Panc1 (cell line): ENCODE results near the gene CNTROB. TPM values are rescaled to one million over a fixed set of nuclear protein-coding genes. Genes with fewer than 3 reads are reported as not detected.

Experiments
- ATAC-seq: fragments of 200-7000 bp; cut with Tn5 transposase; 2 replicates; pipeline ENCODE4 v1.9.1; 2020; ENCODE audit warnings: mild to moderate bottlenecking, moderate library complexity
- BruUV-seq: library from RNA; stranded (reverse); fragments of 400-500 nt; replicated peaks from 2 replicates; lab custom pipeline; 2021; lab: Mats Ljungman, UMichigan
- CTCF ChIA-PET: fragments of 300-600 bp; sonication (Branson Sonifier 250); formaldehyde crosslinking; loops from one replicate; lab custom pipeline; 2022; ENCODE audit warnings: antibody characterized with exemption; lab: Charles Lee
- POLR2A ChIA-PET: fragments of 300-600 bp; sonication (Branson Sonifier 250); formaldehyde crosslinking; loops from one replicate; lab custom pipeline; 2022; ENCODE audit warnings: antibody characterized with exemption; lab: Charles Lee
- DNase-seq: peaks from one replicate; pipeline ENCODE4 v3.0.0-alpha.2; 2010; ENCODE audit warnings: low read depth, low spot score
- H3K27ac ChIP-seq: 2 replicates; pipeline ENCODE4 v1.5.1; 2011; ENCODE audit warnings: mild to moderate bottlenecking, low read length, inconsistent platforms
- H3K27me3 ChIP-seq: fragments of 200-500 bp; sonication (Bioruptor generic); 2 replicates; pipeline ENCODE4 v1.6.0; 2014; ENCODE audit warnings: low read length, inconsistent platforms; ENCODE audit not compliant: control insufficient read depth, insufficient read depth
- H3K36me3 ChIP-seq: fragments of 200-500 bp; sonication (Bioruptor generic); 2 replicates; pipeline ENCODE4 v1.5.1; 2014; ENCODE audit warnings: inconsistent platforms, mild to moderate bottlenecking, low read length, moderate library complexity; ENCODE audit not compliant: control insufficient read depth, insufficient read depth
- H3K4me1 ChIP-seq: 2 replicates; pipeline ENCODE4 v1.5.1; 2011; ENCODE audit warnings: inconsistent platforms, mild to moderate bottlenecking, low read length, moderate library complexity; ENCODE audit not compliant: control insufficient read depth, insufficient read depth
- H3K4me3 ChIP-seq, 2 experiments: 2 replicates each; pipeline ENCODE4 v1.5.1; 2011 to 2012; ENCODE audit warnings: low read depth in 2 of 2, low read length in 2 of 2, mild to moderate bottlenecking in 2 of 2, inconsistent platforms in 1 of 2, moderate library complexity in 1 of 2
- H3K9me3 ChIP-seq: fragments of 200-500 bp; sonication (Bioruptor generic); 2 replicates; pipeline ENCODE4 v1.5.1; 2014; ENCODE audit warnings: low read depth, mild to moderate bottlenecking, inconsistent platforms, low read length, moderate library complexity; ENCODE audit not compliant: control insufficient read depth, insufficient read depth
- CTCF ChIP-seq: fragments of 450-650 bp; IDR thresholded peaks from 2 replicates; pipeline ENCODE4 v1.5.1; 2017; ENCODE audit warnings: mild to moderate bottlenecking
- POLR2AphosphoS5 ChIP-seq: IDR thresholded peaks from 2 replicates; pipeline ENCODE4 v1.6.1; 2012; ENCODE audit warnings: mild to moderate bottlenecking, low read depth, low read length, moderate library complexity
- REST ChIP-seq, 2 experiments: IDR thresholded peaks; 2 replicates each; pipeline ENCODE4 v1.6.1; 2011 to 2012; ENCODE audit warnings: low read depth in 2 of 2, control low read depth in 1 of 2, low read length in 1 of 2, mild to moderate bottlenecking in 1 of 2, moderate library complexity in 1 of 2; ENCODE audit not compliant: insufficient read depth in 1 of 2
- SIN3A ChIP-seq: IDR thresholded peaks from 2 replicates; pipeline ENCODE4 v1.6.1; 2012; ENCODE audit warnings: low read depth, mild to moderate bottlenecking, low read length, moderate library complexity, borderline replicate concordance; ENCODE audit not compliant: insufficient read depth
- TCF7L2 ChIP-seq: IDR thresholded peaks from 2 replicates; pipeline ENCODE4 v1.6.1; 2011; ENCODE audit warnings: mild to moderate bottlenecking, low read depth, low read length, inconsistent platforms
- in situ Hi-C: cut with HindIII; loops from 2 replicates; pipeline ENCODE4 v1.10.0; 2016; ENCODE audit warnings: low sequenced_read_pairs, low pct_unique_long_range_greater_than_20kb
- intact Hi-C: fragments of 100-400 bp; cut with micrococcal nuclease; formaldehyde crosslinking; loops from one replicate; pipeline ENCODE4 v1.10.0; 2022; ENCODE audit not compliant: unreplicated experiment
- total RNA-seq: library from RNA; stranded (reverse); gene quantifications from one replicate; pipeline ENCODE4 v1.2.1, GENCODE V29; 2021; ENCODE audit not compliant: unreplicated experiment

Gene CNTROB
- total RNA-seq, 1 experiment from 2014 or later = 60.5 TPM

- no peak for DNase-seq
- Histone ChIP-seq H3K9me3 (no peaks in the 10 kb centered on the region), H3K4me1 (no peaks in the 10 kb centered on the region), H3K36me3 (peaks cover 18% of the 10 kb centered on the region), H3K27me3 (no peaks in the 10 kb centered on the region), H3K4me3 (no peak overlapping the region), H3K27ac (no peak overlapping the region)
- POLR2A ChIA-PET = no interaction called here
- no peak for ATAC-seq
- TF ChIP-seq REST (IDR thresholded peaks at IDR 0.05; ENCODE audit: insufficient read depth in 1 of 2, low read depth in 2 of 2, low read length in 1 of 2) (no peak), POLR2AphosphoS5 (no peak), SIN3A (no peak), TCF7L2 (no peak), CTCF (no peak)
- BruUV-seq = no TSS peak
- in situ Hi-C loops = no loop called here
- CTCF ChIA-PET = no interaction called here
- intact Hi-C loops = no loop called here
These were observed 13.6 kb downstream of the CNTROB start for GRCh38 chr17:7945651-7946050.

GRCh38 chr17:7946441-7946840 is 14.4 kb downstream of the CNTROB start:
- no TSS peak for BruUV-seq
- no peak overlapping the region for H3K4me3 ChIP-seq
- H3K4me1 ChIP-seq = no peaks in the 10 kb centered on the region
- in situ Hi-C loops (no loop called here), intact Hi-C loops (no loop called here)
- no peaks in the 10 kb centered on the region for H3K9me3 ChIP-seq
- CTCF ChIA-PET = interaction anchor here (0.6 kb wide), 1 partner anchor 366 kb away, joined by 3 read pairs; no protein-coding TSS in a partner anchor
- peaks cover 15% of the 10 kb centered on the region for H3K36me3 ChIP-seq
- POLR2A ChIA-PET = no interaction called here
- H3K27me3 ChIP-seq = no peaks in the 10 kb centered on the region
- DNase-seq (no peak), ATAC-seq (no peak)
- no peak for TF ChIP-seq REST (IDR thresholded peaks at IDR 0.05; ENCODE audit: insufficient read depth in 1 of 2, low read depth in 2 of 2, low read length in 1 of 2)
- TF ChIP-seq SIN3A = no peak
- no peak for TF ChIP-seq CTCF
- TF ChIP-seq POLR2AphosphoS5 = no peak
- TF ChIP-seq TCF7L2 = no peak
- H3K27ac ChIP-seq = no peak overlapping the region
